Uterus (tissue), 2 donors: ENCODE results near the gene FBP1.

ENCODE experiments used
- POLR2A ChIP-seq, 2 donors: fragments of 450-650 bp; IDR thresholded peaks; one replicate each; pipeline ENCODE4 v1.6.1; 2016; ENCODE audit warnings: antibody characterized with exemption in 2 of 2, mild to moderate bottlenecking in 1 of 2, moderate library complexity in 1 of 2
- TF ChIP-seq, protein P1 (sequence below), 4 experiments: fragments of 200-600 bp in 2 of 4; fragments of 450-650 bp in 2 of 4; sonication (generic) in 2 of 4; IDR thresholded peaks; one replicate each; pipeline ENCODE4 v1.5.1; 2016 to 2019; ENCODE audit warnings: antibody characterized with exemption in 4 of 4, mild to moderate bottlenecking in 2 of 4, moderate library complexity in 1 of 4

- TF ChIP-seq, protein P1, sequence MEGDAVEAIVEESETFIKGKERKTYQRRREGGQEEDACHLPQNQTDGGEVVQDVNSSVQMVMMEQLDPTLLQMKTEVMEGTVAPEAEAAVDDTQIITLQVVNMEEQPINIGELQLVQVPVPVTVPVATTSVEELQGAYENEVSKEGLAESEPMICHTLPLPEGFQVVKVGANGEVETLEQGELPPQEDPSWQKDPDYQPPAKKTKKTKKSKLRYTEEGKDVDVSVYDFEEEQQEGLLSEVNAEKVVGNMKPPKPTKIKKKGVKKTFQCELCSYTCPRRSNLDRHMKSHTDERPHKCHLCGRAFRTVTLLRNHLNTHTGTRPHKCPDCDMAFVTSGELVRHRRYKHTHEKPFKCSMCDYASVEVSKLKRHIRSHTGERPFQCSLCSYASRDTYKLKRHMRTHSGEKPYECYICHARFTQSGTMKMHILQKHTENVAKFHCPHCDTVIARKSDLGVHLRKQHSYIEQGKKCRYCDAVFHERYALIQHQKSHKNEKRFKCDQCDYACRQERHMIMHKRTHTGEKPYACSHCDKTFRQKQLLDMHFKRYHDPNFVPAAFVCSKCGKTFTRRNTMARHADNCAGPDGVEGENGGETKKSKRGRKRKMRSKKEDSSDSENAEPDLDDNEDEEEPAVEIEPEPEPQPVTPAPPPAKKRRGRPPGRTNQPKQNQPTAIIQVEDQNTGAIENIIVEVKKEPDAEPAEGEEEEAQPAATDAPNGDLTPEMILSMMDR (IDR thresholded peaks at IDR 0.05), result peak in 1 of 4 experiments; percentile 27
- no peak for TF ChIP-seq POLR2A (IDR thresholded peaks at IDR 0.05)
These were observed 84.6 kb downstream of the FBP1 start, which contains the start of gene PCAT7 for GRCh38 chr9:94554439-94555331.
